Measurements from ENCODE around the gene FCSK.
"Not testable (repeated sequence)": the region's sequence is repeated elsewhere in the genome, so short reads cannot be mapped to it uniquely, and the experiment has no call there.

Gene FCSK

GRCh38 chr16:70454222-70455034 is at the start of gene FCSK:
Gene FCSK (plus strand): TSS chr16:70454595. CDS start chr16:70463191, 8,596 bp downstream.
- DNase-seq = no peak

- not testable (repeated sequence) for DNase-seq
These were observed 48.3 kb upstream of the FCSK start for GRCh38 chr16:70406104-70406503.

GRCh38 chr16:70407811-70408274 is 46.6 kb upstream of the FCSK start:
- no peak for DNase-seq

- DNase-seq = no peak
These were observed 43.7 kb upstream of the FCSK start for GRCh38 chr16:70410734-70411133.

- DNase-seq = no peak
These were observed 42.0 kb upstream of the FCSK start for GRCh38 chr16:70412385-70412784.

GRCh38 chr16:70413572-70413971 is 40.8 kb upstream of the FCSK start:
- DNase-seq = not testable (repeated sequence)

- no peak for DNase-seq
These were observed 37.4 kb upstream of the FCSK start for GRCh38 chr16:70416748-70417616.

GRCh38 chr16:70417661-70418060 is 36.7 kb upstream of the FCSK start:
- DNase-seq = no peak

- DNase-seq = no peak
These were observed 36.0 kb upstream of the FCSK start for GRCh38 chr16:70418274-70418992.

GRCh38 chr16:70418993-70419318 is 35.4 kb upstream of the FCSK start:
- DNase-seq = no peak

- no peak for DNase-seq
These were observed 34.7 kb upstream of the FCSK start for GRCh38 chr16:70419384-70420327.

GRCh38 chr16:70421014-70421413 is 33.4 kb upstream of the FCSK start:
- no peak for DNase-seq

GRCh38 chr16:70421473-70422311 is 32.7 kb upstream of the FCSK start:
- no peak for DNase-seq

- DNase-seq = no peak
These were observed 31.9 kb upstream of the FCSK start for GRCh38 chr16:70422543-70422942.

- no peak for DNase-seq
These were observed 26.6 kb upstream of the FCSK start for GRCh38 chr16:70427786-70428177.

GRCh38 chr16:70428178-70428998 is 26.0 kb upstream of the FCSK start:
- DNase-seq = no peak

GRCh38 chr16:70429888-70430666 is 24.3 kb upstream of the FCSK start:
- no peak for DNase-seq

GRCh38 chr16:70430667-70431536 is 23.5 kb upstream of the FCSK start:
- DNase-seq = no peak
